HG03097 (cell line): ENCODE data around the gene CMTM4.
"Not testable (repeated sequence)": the region's sequence is repeated elsewhere in the genome, so short reads cannot be mapped to it uniquely, and the experiment has no call there.

Source experiments
- ATAC-seq: cut with Tn5 transposase; IDR thresholded peaks from one replicate; pipeline ENCODE4 v1.9.1; 2021; ENCODE audit not compliant: unreplicated experiment, low FRiP score

CMTM4 gene

GRCh38 chr16:66617728-66618127 lies 78.8 kb downstream of the CMTM4 start:
- no peak for ATAC-seq

GRCh38 chr16:66617010-66617434 lies 79.5 kb downstream of the CMTM4 start:
- ATAC-seq = no peak

GRCh38 chr16:66616592-66616991 lies 80.0 kb downstream of the CMTM4 start:
- ATAC-seq = no peak

DNA sequence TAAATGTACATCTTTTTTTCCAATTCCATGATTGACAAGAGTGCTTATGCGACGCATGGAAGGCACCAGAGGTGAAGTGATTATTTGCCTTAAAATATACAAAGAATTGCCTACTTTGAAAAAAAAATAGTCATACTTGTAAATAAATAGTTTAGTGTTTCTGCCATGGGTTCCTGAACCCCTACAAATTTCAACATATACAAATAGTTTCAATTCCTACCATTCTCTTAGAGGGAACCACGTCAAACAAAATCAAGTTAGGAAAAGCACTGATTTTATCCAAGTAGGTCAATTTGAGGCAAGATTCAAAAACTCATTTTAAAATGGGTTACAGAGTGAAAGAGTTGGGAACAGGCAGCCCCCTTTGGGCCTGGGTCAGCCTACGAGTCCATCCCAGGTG lies 80.4 kb downstream of the CMTM4 start:
- ATAC-seq = no peak

DNA sequence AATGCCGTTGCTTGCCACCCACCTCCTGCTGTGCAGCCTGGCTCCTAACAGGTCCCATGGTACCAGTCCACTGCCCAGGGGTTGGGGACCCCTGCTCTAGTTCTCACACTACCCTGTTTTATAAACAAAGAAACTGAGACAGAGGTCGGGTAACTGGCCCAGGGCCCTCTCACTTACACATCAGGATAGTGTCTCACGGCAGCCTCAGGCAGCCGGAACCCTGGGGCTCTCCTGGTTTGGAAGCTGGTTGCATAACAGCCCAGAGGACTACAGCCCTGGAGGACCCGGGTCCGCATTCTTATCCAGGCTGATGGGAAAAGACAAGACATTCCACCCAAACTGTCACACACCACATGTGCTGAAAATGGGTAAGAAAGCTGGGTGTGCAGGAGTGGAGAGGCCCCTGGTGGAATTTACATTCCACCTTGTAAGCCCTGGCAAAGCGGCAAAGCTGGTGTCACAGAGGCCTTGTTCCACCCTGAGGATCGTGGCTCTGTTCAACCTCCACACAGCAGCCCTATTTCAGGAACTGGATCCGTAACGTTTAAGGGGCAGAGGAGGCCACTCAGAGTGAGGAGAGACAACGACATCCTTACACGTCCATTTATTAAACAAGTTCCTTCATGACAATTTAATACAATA lies 82.3 kb downstream of the CMTM4 start:
- no peak for ATAC-seq

- ATAC-seq = no peak
Measured at GRCh38 chr16:66612422-66612821, 84.1 kb downstream of the CMTM4 start.

DNA sequence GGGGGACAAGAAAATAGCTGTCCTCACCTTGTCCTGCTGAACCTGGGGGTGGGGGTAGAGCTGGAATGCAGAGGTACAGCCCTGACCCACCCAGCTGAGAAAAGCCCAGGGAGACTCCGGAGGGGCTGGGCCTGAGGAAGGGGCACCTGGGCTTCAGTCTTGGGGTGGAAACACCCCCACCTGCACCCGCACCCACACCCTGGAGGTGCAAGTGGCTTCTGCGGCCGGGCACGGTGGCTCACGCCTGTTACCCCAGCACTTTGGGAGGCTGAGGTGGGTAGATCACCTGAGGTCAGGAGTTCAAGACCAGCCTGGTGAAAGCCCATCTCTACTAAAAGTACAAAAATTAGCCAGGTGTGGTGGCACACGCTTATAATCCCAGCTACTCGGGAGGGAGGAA lies 84.6 kb downstream of the CMTM4 start:
- not testable (repeated sequence) for ATAC-seq

DNA sequence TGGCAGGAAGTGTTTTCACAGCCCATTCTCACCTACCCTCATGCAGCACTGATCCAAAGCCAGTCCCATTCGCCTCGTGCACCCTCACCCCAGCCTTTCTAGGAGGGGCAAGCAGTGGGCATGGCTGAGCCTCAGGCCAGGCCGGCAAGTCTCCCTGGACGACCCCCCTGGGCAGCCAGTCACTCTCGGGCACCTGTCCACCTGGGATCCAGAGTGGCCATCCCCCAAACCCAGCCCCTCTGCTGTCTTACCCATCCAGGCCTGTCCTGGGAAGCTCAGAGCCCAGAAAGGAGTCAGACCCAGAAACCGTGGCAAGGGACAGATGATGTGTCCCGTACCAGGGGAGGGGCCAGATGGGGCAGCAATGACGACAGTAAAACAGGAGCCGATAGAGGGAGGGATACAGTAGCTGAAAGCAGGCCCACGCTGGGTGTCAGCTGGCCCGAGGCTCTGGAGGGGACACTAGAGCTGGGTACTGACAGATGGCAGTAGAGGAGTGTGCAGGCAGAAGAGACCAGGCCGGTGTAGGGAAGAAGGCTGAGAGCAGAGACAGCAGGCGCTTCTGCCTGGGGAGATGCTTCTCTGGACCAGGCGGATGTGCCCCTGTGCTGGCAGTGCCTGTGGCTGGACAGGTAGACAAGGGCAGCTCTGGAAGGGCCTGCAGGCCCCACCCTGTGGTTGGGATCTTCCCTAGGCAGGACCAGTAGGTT lies 86.3 kb downstream of the CMTM4 start:
- ATAC-seq = no peak

- no peak for ATAC-seq
Measured at GRCh38 chr16:66609139-66609510, 87.4 kb downstream of the CMTM4 start.

- no peak for ATAC-seq
Measured at GRCh38 chr16:66608241-66609138, 88.1 kb downstream of the CMTM4 start.

- ATAC-seq = peak; percentile 44
Measured at GRCh38 chr16:66605979-66606751, 90.4 kb downstream of the CMTM4 start.

DNA sequence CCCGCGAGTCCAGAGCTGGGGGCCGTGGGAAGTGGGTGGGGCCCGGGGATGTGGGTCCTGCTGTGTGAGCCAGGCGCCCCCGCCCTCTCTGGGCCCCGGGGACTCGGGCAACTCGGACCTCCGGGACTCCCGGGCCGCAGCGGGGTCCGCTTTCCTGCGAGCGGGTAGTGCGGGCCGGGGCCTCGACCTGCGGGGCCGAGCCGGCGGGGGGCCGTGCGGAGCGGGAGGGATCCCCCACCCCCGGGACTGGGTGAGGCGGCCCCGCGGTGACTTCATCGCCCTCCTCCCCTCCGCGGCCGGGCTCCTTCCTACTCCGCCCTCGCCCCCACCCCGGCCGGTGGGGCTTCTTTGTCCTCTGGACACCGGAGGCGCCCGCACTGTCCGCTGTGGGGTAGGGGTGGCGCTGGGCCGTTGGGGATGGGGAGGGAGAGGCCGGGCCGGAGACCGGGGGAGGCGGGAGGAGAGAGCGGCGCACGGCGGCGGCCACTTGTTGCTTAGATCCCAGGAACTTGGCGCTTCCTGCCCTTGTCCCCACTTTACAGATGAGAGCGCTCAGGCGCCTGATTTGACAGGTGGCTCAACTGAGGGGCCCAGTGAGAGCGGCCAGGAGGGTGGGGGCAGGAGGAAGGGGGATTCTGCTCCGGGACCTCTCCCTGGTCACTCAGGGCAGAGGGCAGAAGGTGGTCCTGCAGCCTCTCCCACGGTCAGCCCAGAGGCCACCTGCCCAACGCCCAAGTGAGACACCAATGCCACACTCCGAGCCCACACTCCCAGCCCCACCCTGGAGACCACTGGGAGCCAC lies 91.2 kb downstream of the CMTM4 start:
- ATAC-seq = no peak

DNA sequence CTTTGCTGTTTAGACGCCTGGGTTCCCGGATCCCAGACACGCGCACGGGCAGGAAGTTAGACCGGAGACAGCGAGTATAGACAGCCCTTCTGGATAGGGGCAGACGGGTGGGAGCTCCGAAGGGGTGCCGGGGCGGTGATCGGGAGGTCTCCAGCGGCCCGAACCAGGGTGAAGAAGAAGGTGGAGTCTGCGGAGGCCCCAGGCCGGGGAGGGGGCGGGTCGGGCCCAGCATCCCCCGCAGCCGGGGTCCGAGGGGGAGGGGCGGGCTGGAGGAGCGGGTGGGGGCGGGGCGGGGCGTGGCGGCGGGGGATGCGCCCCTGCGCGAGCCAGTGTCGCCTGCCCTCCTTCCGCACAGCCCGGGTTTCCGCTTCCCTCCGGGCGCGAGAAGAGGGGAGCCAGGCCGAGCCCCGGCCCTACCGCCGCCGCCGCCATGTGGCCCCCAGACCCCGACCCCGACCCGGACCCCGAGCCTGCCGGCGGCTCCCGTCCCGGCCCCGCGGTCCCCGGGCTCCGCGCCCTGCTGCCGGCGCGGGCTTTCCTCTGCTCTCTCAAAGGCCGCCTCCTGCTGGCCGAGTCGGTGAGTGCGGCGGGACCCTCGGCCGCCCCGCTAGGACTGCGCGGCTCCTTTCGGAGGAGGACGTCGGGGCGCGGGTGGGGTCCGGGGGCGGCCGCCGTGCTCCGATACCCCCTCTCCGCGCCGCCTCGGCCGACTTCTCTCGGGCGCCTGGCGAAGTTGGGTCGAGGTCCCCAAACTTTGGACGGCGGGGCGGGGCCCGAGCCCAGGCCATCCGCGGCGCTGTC lies 92.0 kb downstream of the CMTM4 start, which contains the start of gene CMTM3:
Gene CMTM3 (plus strand): TSS at position 329 of the 801 bp plus-strand sequence. CDS start 102 bp downstream, at position 431.
- ATAC-seq = no peak

DNA sequence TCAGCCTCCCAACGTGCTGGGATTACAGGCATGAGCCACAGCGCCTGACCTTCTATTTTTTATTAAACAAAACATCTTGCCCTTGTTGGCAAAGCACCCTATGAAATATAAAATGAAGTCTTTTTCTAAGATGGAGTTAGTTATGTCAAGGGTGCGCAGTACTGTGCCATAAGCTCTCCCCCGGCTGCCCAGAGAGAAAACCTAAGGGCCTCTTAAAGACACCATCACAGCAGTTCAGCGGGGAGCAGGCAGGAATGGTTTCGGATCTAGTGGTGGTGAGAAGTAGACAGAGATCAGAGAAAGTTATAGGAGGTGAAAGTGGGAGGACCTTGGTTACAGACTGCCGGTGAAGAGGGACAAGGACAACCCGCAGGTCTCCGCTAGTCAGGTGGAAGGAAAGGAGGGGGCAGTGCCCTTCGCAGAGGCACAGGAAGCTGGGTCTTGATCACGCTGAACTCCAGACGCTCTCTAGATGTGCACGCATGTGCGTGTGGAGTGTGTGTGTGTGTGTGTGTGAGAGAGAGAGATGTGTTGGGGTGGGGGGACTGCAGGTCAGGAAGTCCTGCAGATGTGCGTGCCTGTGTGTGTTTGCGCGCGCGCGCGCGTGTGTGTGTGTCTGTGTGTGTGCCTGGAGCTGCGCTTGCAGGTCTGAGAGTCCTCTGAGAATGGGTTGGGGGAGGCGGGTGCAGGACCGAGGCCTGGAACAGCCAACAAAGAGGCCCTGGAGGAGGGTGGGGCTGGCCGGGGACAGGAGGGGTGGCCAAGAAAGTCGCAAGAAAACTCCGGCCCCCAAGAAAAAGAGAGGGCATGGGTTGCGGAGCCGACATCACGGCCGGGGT lies 92.8 kb downstream of the CMTM4 start:
- ATAC-seq = no peak

DNA sequence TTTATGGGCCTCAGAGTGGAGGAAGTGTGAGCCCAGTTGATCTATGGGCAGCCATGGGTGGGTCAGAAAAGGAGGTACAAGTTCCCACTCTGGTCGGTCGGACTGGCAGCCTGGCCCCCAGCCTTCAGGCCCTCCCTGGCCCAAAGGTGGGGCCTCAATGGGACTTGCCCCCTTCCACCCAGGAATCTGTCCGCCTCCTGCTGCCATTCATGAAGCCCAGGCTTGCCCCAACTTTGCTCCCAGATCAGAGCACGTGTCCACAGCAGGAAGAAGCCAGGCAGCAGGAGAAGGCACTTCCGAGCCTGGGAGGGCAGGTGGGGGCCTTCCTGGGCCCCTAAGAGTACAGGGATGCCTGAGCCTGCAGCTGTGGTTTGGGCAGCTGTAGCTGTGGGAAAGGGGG lies 95.1 kb downstream of the CMTM4 start:
- no peak for ATAC-seq

DNA sequence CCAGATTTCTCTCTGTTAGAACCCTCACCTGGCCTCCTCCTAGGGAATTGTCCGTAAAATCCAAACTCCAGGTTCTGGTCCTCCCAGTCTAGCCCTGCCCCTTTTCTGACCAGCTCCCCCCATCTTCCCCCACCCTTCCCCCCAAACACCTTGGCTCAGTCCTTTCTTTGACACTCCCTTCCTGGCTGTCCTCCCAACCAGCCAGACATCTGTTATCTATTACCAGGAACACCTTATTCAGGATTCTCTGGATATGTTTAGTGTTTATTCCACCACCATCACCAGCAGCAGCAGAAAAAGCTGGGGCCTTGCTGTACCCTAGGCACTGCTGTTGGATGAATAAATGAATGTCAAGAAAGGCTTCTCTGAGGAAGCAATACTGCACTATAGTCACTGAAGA lies 96.1 kb downstream of the CMTM4 start:
- no peak for ATAC-seq

GRCh38 chr16:66599726-66600125 lies 96.8 kb downstream of the CMTM4 start:
- ATAC-seq = no peak

- no peak for ATAC-seq
Measured at GRCh38 chr16:66598111-66598510, 98.4 kb downstream of the CMTM4 start.
